Measurements from ENCODE around the gene SIRT3.

DNA sequence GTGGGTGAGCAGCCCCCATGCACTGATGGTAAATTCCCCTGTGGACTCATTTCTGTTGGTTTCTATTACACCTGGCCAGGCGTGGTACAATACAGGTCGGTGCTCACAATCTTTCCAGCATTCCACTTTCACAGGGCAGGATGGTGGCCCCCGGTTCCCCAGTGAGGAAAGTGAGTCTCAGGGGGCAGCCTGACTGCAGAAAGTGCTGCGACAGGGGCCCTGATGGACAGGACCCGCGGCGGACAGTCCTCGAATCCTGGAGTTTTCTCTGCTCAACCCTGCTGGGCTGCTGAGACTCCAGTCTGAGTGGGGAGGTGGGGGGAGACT, 49.7 kb upstream of the SIRT3 start:
- TF ChIP-seq CTCF (CRISPR knock-in tag; IDR thresholded peaks at IDR 0.05), result no peak
- TF ChIP-seq TBL1XR1 (IDR thresholded peaks at IDR 0.05; ENCODE audit: borderline replicate concordance, low read length, partially characterized antibody), result no peak
- no peak for TF ChIP-seq ZNF232 (CRISPR knock-in tag; IDR thresholded peaks at IDR 0.05; ENCODE audit: borderline replicate concordance)
- TF ChIP-seq POLR2A (IDR thresholded peaks at IDR 0.05; ENCODE audit: insufficient read depth in 1 of 2, low read depth in 2 of 2, low read length in 2 of 2), result no peak
- no peak for TF ChIP-seq FOSL1 (CRISPR knock-in tag; IDR thresholded peaks at IDR 0.05; ENCODE audit: borderline replicate concordance)
- TF ChIP-seq SRSF9 (IDR thresholded peaks at IDR 0.05; ENCODE audit: borderline replicate concordance, insufficient read depth, low read depth, low read length, poor library complexity, severe bottlenecking), result no peak
- TF ChIP-seq EP300 (IDR thresholded peaks at IDR 0.05; ENCODE audit: low read depth in 2 of 2, low read length in 2 of 2), result no peak
- no peak for TF ChIP-seq EP300 (CRISPR knock-in tag; IDR thresholded peaks at IDR 0.05; ENCODE audit: borderline replicate concordance)
- TF ChIP-seq ZNF460 (CRISPR knock-in tag; IDR thresholded peaks at IDR 0.05; ENCODE audit: borderline replicate concordance), result no peak
- no peak for TF ChIP-seq ZBTB34 (CRISPR knock-in tag; IDR thresholded peaks at IDR 0.05)
